HepG2 (cell line): ENCODE data around the gene HDAC10. TPM values are rescaled to one million over a fixed set of nuclear protein-coding genes. Genes with fewer than 3 reads are reported as not detected.
A peak's percentile ranks its signal among the peaks of the same experiment; 100 is the strongest.

Experiments
- BRD4 ChIP-seq: sonication (generic); formaldehyde crosslinking; IDR thresholded peaks from 2 replicates; pipeline ENCODE4 v1.4.0; 2020; ENCODE audit warnings: missing genetic modification reagents
- CEBPB ChIP-seq: IDR thresholded peaks from 2 replicates; pipeline ENCODE4 v1.6.1; 2011; ENCODE audit warnings: low read depth, low read length, improper control_type of control experiment, borderline replicate concordance
- CHCHD3 ChIP-seq: sonication (generic); formaldehyde crosslinking; IDR thresholded peaks from 2 replicates; pipeline ENCODE4 v1.8.0; 2022; ENCODE audit warnings: mild to moderate bottlenecking, missing genetic modification reagents, moderate library complexity
- CSRNP2 ChIP-seq: sonication (generic); formaldehyde crosslinking; conservative IDR thresholded peaks from 2 replicates; pipeline ENCODE4 v1.8.0; 2022; ENCODE audit warnings: low read depth, missing genetic modification reagents
- ELF1 ChIP-seq: sonication (generic); formaldehyde crosslinking; IDR thresholded peaks from 2 replicates; pipeline ENCODE4 v1.4.0; 2020; ENCODE audit warnings: missing genetic modification reagents
- HDAC1 ChIP-seq: sonication (generic); formaldehyde crosslinking; IDR thresholded peaks from 2 replicates; pipeline ENCODE4 v1.5.1; 2020; ENCODE audit warnings: mild to moderate bottlenecking, missing genetic modification reagents
- HMGXB4 ChIP-seq, 2 experiments: sonication (generic) in 1 of 2; formaldehyde crosslinking in 1 of 2; IDR thresholded peaks; 2 replicates each; pipeline versions ENCODE4 v1.4.0 to v1.6.1; 2018 to 2020; ENCODE audit warnings: missing genetic modification reagents in 2 of 2, borderline replicate concordance in 1 of 2, low read depth in 1 of 2, mild to moderate bottlenecking in 1 of 2, missing biosample characterization in 1 of 2
- JARID2 ChIP-seq: sonication (generic); formaldehyde crosslinking; IDR thresholded peaks from 2 replicates; pipeline ENCODE4 v1.8.1; 2023; ENCODE audit warnings: missing genetic modification reagents, inconsistent platforms; ENCODE audit not compliant: insufficient replicate concordance
- KAT2B ChIP-seq: fragments of 150-350 bp; IDR thresholded peaks from 2 replicates; pipeline ENCODE4 v1.6.1; 2014; ENCODE audit warnings: low read depth, low read length, borderline replicate concordance
- MXD1 ChIP-seq: sonication (generic); formaldehyde crosslinking; IDR thresholded peaks from 2 replicates; pipeline ENCODE4 v1.4.0; 2020; ENCODE audit warnings: mild to moderate bottlenecking, missing genetic modification reagents
- NRL ChIP-seq: sonication (generic); formaldehyde crosslinking; IDR thresholded peaks from 2 replicates; pipeline ENCODE4 v1.5.0; 2020; ENCODE audit warnings: missing genetic modification reagents, mild to moderate bottlenecking, moderate library complexity, borderline replicate concordance
- SIX1 ChIP-seq: sonication (generic); formaldehyde crosslinking; IDR thresholded peaks from 2 replicates; pipeline ENCODE4 v1.4.0; 2020; ENCODE audit warnings: missing genetic modification reagents, borderline replicate concordance
- SNRNP70 ChIP-seq: fragments of 200-400 bp; formaldehyde crosslinking; IDR thresholded peaks from 2 replicates; pipeline ENCODE4 v1.6.1; 2017; ENCODE audit warnings: mild to moderate bottlenecking, low read depth, low read length, moderate library complexity
- SP5 ChIP-seq: IDR thresholded peaks from 2 replicates; pipeline ENCODE4 v1.6.1; 2016; ENCODE audit warnings: low read depth, borderline replicate concordance
- SRSF4 ChIP-seq: fragments of 200-400 bp; formaldehyde crosslinking; IDR thresholded peaks from one replicate; pipeline ENCODE4 v1.6.1; 2018; ENCODE audit warnings: mild to moderate bottlenecking, low read depth, low read length, moderate library complexity; ENCODE audit not compliant: poor library complexity, severe bottlenecking
- THRA ChIP-seq: sonication (generic); formaldehyde crosslinking; IDR thresholded peaks from 2 replicates; pipeline ENCODE4 v1.4.0; 2020; ENCODE audit warnings: missing genetic modification reagents, borderline replicate concordance
- U2AF1 ChIP-seq: fragments of 200-400 bp; formaldehyde crosslinking; optimal IDR thresholded peaks from 2 replicates; pipeline ENCODE3; 2017; ENCODE audit warnings: mild to moderate bottlenecking, low read depth, low read length
- XRCC5 ChIP-seq: fragments of 200-400 bp; formaldehyde crosslinking; optimal IDR thresholded peaks from 2 replicates; pipeline ENCODE3; 2017; ENCODE audit warnings: mild to moderate bottlenecking, low read length
- ZNF138 ChIP-seq: sonication (generic); formaldehyde crosslinking; IDR thresholded peaks from 2 replicates; pipeline ENCODE4 v1.5.0; 2020; ENCODE audit warnings: mild to moderate bottlenecking, low read depth, missing genetic modification reagents
- ZNF230 ChIP-seq: sonication (generic); formaldehyde crosslinking; IDR thresholded peaks from 2 replicates; pipeline ENCODE4 v1.4.0; 2020; ENCODE audit warnings: mild to moderate bottlenecking, missing genetic modification reagents
- ZNF235 ChIP-seq: sonication (generic); formaldehyde crosslinking; IDR thresholded peaks from 2 replicates; pipeline ENCODE4 v1.8.1; 2023; ENCODE audit warnings: mild to moderate bottlenecking, missing genetic modification reagents, borderline replicate concordance
- ZNF768 ChIP-seq: sonication (generic); formaldehyde crosslinking; IDR thresholded peaks from 2 replicates; pipeline ENCODE4 v1.4.0; 2020; ENCODE audit warnings: missing genetic modification reagents
- polyA plus RNA-seq, 8 experiments: library from polyadenylated mRNA; depleted of rRNA in 3 of 8; stranded (reverse) in 7 of 8; unstranded in 1 of 8; fragments of >200 nt; fragmentation: Illumina TruSeq in 4 of 8; extraction: Trizol in 4 of 8; gene quantifications; 2 replicates each; pipeline versions ENCODE4 v1.2.1 to v1.2.3, GENCODE V29; 2011 to 2016; ENCODE audit warnings: low read depth in 4 of 8, missing spikeins in 1 of 8, mixed read lengths in 1 of 8; ENCODE audit not compliant: insufficient read depth in 1 of 8
- total RNA-seq, 5 experiments: library from RNA; depleted of rRNA; stranded (reverse); fragments of >200 nt; fragmentation: Illumina TruSeq; extraction: Trizol; gene quantifications; 2 replicates each; pipeline ENCODE4 v1.2.3, GENCODE V29; 2016; ENCODE audit warnings: low read depth in 1 of 5

Gene HDAC10
- total and polyA plus RNA-seq, 2 of the 13 experiments (the other 11 are each of a cell fraction or from before 2014, with no cell fraction given), result 13.9 to 14.9 TPM

- 0 out of 2 replicates have a peak, but pooled peaks have one; percentile 47 for TF ChIP-seq NRL (CRISPR knock-in tag)
- TF ChIP-seq THRA, result no peak
- TF ChIP-seq ZNF138 (CRISPR knock-in tag), result no peak
- TF ChIP-seq CEBPB, result no peak
- peak; percentile 53; the same call in 1 of the 2 replicates for TF ChIP-seq SP5 (CRISPR knock-in tag)
- no peak for TF ChIP-seq ELF1 (CRISPR knock-in tag)
- TF ChIP-seq CSRNP2 (CRISPR knock-in tag), result no peak
- no peak for TF ChIP-seq SIX1 (CRISPR knock-in tag)
- no peak for TF ChIP-seq XRCC5
- TF ChIP-seq BRD4 (CRISPR knock-in tag), result no peak
- TF ChIP-seq SNRNP70, result no peak
- no peak for TF ChIP-seq HMGXB4 (CRISPR knock-in tag; IDR thresholded peaks at IDR 0.05; ENCODE audit: borderline replicate concordance in 1 of 2, low read depth in 1 of 2)
- no peak for TF ChIP-seq ZNF768 (CRISPR knock-in tag)
- no peak for TF ChIP-seq CHCHD3 (CRISPR knock-in tag)
- TF ChIP-seq ZNF235 (CRISPR knock-in tag), result no peak
- no peak for TF ChIP-seq JARID2
- no peak for TF ChIP-seq HDAC1 (CRISPR knock-in tag)
- TF ChIP-seq U2AF1, result peak; percentile 11
- 0 out of 2 replicates have a peak, but pooled peaks have one; percentile 13 for TF ChIP-seq MXD1 (CRISPR knock-in tag)
- TF ChIP-seq KAT2B, result no peak
- TF ChIP-seq ZNF230 (CRISPR knock-in tag), result no peak
- TF ChIP-seq SRSF4, result no peak
These were observed 11.4 kb upstream of the HDAC10 start (continued) for GRCh38 chr22:50262460-50262911.
